Stimulated activated CD4-positive, alpha-beta T cell treated with anti-CD3 and anti-CD28 coated beads, Interleukin-4, amount 100 ng/mL, for 24 hours (primary cell): ENCODE results near the gene TRIM41.

ENCODE experiments used
- DNase-seq: peaks from one replicate; pipeline ENCODE4 v3.0.0-alpha.2; 2020

The TRIM41 gene

GRCh38 chr5:181233801-181234454 is 10.8 kb downstream of the TRIM41 start:
- no peak for DNase-seq

GRCh38 chr5:181234455-181235306 is 11.6 kb downstream of the TRIM41 start:
- DNase-seq, result no peak

GRCh38 chr5:181235323-181235688 is 12.2 kb downstream of the TRIM41 start:
- no peak for DNase-seq

GRCh38 chr5:181235689-181236366 is 12.7 kb downstream of the TRIM41 start:
- DNase-seq, result no peak

GRCh38 chr5:181236471-181236870 is 13.4 kb downstream of the TRIM41 start:
- DNase-seq, result no peak

- no peak for DNase-seq
These were observed 14.0 kb downstream of the TRIM41 start for GRCh38 chr5:181236954-181237641.

- no peak for DNase-seq
These were observed 14.8 kb downstream of the TRIM41 start for GRCh38 chr5:181237729-181238385.

GRCh38 chr5:181239062-181239663 is 16.1 kb downstream of the TRIM41 start:
- DNase-seq, result no peak

GRCh38 chr5:181241393-181241975 is 18.4 kb downstream of the TRIM41 start:
- DNase-seq, result peak; percentile 67

- DNase-seq, result no peak
These were observed 19.0 kb downstream of the TRIM41 start for GRCh38 chr5:181242031-181242451.

GRCh38 chr5:181243018-181243563 is 20.0 kb downstream of the TRIM41 start:
- no peak for DNase-seq

- DNase-seq, result peak; percentile 93
These were observed 20.7 kb downstream of the TRIM41 start, which contains the start of gene RACK1 for GRCh38 chr5:181243564-181244343. Gene RACK1, minus strand, starts transcription at chr5:181243906. Its CDS starts 106 bp downstream, at chr5:181243800.

- DNase-seq, result no peak
These were observed 22.6 kb downstream of the TRIM41 start for GRCh38 chr5:181245427-181246275.

GRCh38 chr5:181246276-181247049 is 23.4 kb downstream of the TRIM41 start:
- DNase-seq, result peak; percentile 82

- no peak for DNase-seq
These were observed 25.2 kb downstream of the TRIM41 start for GRCh38 chr5:181248277-181248676.

GRCh38 chr5:181255276-181255675 is 32.2 kb downstream of the TRIM41 start:
- DNase-seq, result no peak

GRCh38 chr5:181255836-181256578 is 32.9 kb downstream of the TRIM41 start:
- no peak for DNase-seq

- no peak for DNase-seq
These were observed 35.5 kb downstream of the TRIM41 start for GRCh38 chr5:181258576-181258975.
